ENCODE results near the gene NSD2.
A peak's percentile ranks its signal among the peaks of the same experiment; 100 is the strongest.

The NSD2 gene

DNA sequence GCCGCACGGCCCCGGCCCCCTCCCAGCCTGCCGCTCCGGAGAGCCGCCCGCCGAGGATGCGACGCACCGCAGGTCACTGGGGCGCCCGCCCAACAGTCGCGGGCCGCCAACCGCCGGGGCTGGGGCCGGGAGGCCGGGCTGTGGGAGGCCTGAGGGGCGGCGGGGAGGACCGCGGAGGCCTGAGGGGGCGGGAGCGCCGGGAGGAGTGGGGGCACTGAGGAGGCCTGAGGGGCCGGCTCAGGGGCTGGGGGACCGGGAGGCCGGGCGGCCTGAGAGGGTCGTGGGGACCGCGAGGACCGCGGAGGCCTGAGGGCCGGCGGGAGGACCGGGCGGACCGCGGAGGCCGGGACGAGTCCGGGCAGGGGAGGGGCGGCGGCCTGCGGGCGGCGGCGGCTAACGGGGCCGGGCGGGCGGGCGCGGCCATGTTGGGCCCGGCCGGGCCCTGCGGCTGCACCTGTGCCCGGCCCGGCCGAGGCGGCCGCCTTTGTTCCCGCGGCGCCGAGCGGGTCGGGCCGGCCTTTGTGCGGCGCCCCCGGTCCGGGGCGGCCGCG lies 353 bp downstream of the NSD2 start:
- TF ChIP-seq, protein P1, sequence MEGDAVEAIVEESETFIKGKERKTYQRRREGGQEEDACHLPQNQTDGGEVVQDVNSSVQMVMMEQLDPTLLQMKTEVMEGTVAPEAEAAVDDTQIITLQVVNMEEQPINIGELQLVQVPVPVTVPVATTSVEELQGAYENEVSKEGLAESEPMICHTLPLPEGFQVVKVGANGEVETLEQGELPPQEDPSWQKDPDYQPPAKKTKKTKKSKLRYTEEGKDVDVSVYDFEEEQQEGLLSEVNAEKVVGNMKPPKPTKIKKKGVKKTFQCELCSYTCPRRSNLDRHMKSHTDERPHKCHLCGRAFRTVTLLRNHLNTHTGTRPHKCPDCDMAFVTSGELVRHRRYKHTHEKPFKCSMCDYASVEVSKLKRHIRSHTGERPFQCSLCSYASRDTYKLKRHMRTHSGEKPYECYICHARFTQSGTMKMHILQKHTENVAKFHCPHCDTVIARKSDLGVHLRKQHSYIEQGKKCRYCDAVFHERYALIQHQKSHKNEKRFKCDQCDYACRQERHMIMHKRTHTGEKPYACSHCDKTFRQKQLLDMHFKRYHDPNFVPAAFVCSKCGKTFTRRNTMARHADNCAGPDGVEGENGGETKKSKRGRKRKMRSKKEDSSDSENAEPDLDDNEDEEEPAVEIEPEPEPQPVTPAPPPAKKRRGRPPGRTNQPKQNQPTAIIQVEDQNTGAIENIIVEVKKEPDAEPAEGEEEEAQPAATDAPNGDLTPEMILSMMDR (IDR thresholded peaks at IDR 0.05) = no peak
- Histone ChIP-seq H3K4me3 (peak overlapping the region; percentile 97), H3K27ac (peak overlapping the region; percentile 82 to 95)
- DNase-seq (ENCODE audit: low spot score) = no peak

GRCh38 chr4:1872870-1873269 lies 1.7 kb downstream of the NSD2 start:
- DNase-seq (ENCODE audit: low spot score) = no peak
- TF ChIP-seq, protein P1 (IDR thresholded peaks at IDR 0.05) = no peak
- no peak overlapping the region for H3K4me3 ChIP-seq
- no peak overlapping the region for H3K27ac ChIP-seq

DNA sequence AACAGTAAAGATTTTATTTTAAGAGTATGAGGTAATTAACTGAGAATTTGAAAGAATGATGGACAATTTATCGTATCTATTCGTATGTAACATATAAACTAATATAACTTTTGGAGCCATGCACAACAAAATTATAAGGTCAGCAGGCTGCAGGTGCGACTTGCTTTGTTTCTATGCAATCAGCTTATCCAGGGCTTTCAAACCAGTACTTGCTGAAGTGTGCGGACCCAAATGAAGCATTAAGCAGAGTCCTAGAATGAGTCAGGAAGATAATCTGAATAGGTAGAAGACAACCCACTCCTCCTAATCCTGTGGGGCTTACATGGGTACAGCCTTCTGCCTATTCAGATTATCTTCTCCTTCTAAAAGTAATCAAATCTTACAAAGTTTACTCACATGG lies 2.1 kb downstream of the NSD2 start:
- Histone ChIP-seq H3K27ac (no peak overlapping the region), H3K4me3 (no peak overlapping the region)
- no peak for DNase-seq (ENCODE audit: low spot score)
- TF ChIP-seq, protein P1 (IDR thresholded peaks at IDR 0.05) = no peak

GRCh38 chr4:1873776-1874175 lies 2.6 kb downstream of the NSD2 start:
- TF ChIP-seq, protein P1 (IDR thresholded peaks at IDR 0.05) = no peak
- Histone ChIP-seq H3K4me3 (no peak overlapping the region), H3K27ac (no peak overlapping the region)
- DNase-seq (ENCODE audit: low spot score) = no peak

GRCh38 chr4:1874201-1874600 lies 3.0 kb downstream of the NSD2 start:
- TF ChIP-seq, protein P1 (IDR thresholded peaks at IDR 0.05) = no peak
- no peak overlapping the region for H3K4me3 ChIP-seq
- no peak for DNase-seq (ENCODE audit: low spot score)
- H3K27ac ChIP-seq = no peak overlapping the region

DNA sequence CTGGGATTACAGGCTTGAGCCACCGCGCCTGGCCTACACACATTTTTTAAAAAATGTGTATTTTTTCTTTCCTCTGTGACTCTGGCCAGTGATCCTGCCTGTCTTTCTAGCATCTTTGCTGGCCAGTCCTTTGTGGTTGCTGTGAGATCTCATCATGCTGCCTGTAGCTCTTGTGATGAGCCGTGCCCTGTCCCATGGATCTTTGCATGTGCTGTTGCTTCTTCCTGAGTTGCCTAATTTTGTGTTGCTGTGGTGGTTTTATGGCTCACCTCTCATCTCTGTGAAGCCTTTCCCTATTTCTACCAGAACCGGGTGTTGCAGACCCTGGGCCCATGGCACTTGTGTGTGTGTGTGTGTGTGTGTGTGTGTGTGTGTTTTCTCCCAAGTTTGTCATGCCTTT lies 8.3 kb downstream of the NSD2 start:
- H3K27ac ChIP-seq = no peak overlapping the region
- no peak for DNase-seq (ENCODE audit: low spot score)
- TF ChIP-seq, protein P1 (IDR thresholded peaks at IDR 0.05) = no peak
- H3K4me3 ChIP-seq = no peak overlapping the region

- Histone ChIP-seq H3K27ac (no peak overlapping the region), H3K4me3 (no peak overlapping the region)
- TF ChIP-seq, protein P1 (IDR thresholded peaks at IDR 0.05) = no peak
- no peak for DNase-seq (ENCODE audit: low spot score)
Measured at GRCh38 chr4:1880332-1880731, 9.1 kb downstream of the NSD2 start.

Data from coronary artery (tissue), 2 donors.